ENCODE data around the gene DDX25. TPM values are rescaled to one million over a fixed set of nuclear protein-coding genes. Genes with fewer than 3 reads are reported as not detected.

DDX25 gene
- total RNA-seq, 2 experiments from 2014 or later: not detected

- H3K4me1 ChIP-seq (ENCODE audit: insufficient read depth, low read length): peaks cover 3% of the 10 kb centered on the region
- peaks cover 6% of the 10 kb centered on the region for H3K4me1 Mint-ChIP-seq (ENCODE audit: low read depth)
- H3K27me3 ChIP-seq (ENCODE audit: control insufficient read depth in 1 of 2, insufficient read depth in 2 of 2, low read length in 2 of 2): no peaks in the 10 kb centered on the region
- DNase-seq (no peak), ATAC-seq (ENCODE audit: poor library complexity) (no peak)
- intact Hi-C loops (cut with DNase I, micrococcal nuclease): no loop called here
- POLR2A ChIA-PET: no interaction called here
- H3K4me3 ChIP-seq (ENCODE audit: low read length): no peak overlapping the region
- H3K4me3 Mint-ChIP-seq: no peak overlapping the region
- peaks cover 17% of the 10 kb centered on the region for H3K36me3 Mint-ChIP-seq (ENCODE audit: low read depth)
- no peak overlapping the region for H3K27ac ChIP-seq (ENCODE audit: low read depth in 1 of 2, low read length in 2 of 2)
- no peaks in the 10 kb centered on the region for H3K36me3 ChIP-seq (ENCODE audit: insufficient read depth, low read length)
- H3K27ac Mint-ChIP-seq: no peak overlapping the region
- peaks cover 0 to 4% of the 10 kb centered on the region in 2 experiments for H3K9me3 ChIP-seq (ENCODE audit: control insufficient read depth in 1 of 2, insufficient read depth in 1 of 2, low read length in 2 of 2)
- peaks cover 5% of the 10 kb centered on the region for H3K9me3 Mint-ChIP-seq
- TF ChIP-seq CTCF (IDR thresholded peaks at IDR 0.05): no peak
- CTCF ChIA-PET: interaction anchor here (0.5 kb wide), 1 partner anchor 13 kb away, joined by 3 read pairs; no protein-coding TSS in a partner anchor
- H3K27me3 Mint-ChIP-seq: no peaks in the 10 kb centered on the region
These were observed 55.2 kb downstream of the DDX25 start for GRCh38 chr11:125959511-125959910.

GRCh38 chr11:125959931-125960330, 55.6 kb downstream of the DDX25 start:
- Histone ChIP-seq H3K27ac (ENCODE audit: low read depth in 1 of 2, low read length in 2 of 2) (no peak overlapping the region), H3K9me3 (ENCODE audit: control insufficient read depth in 1 of 2, insufficient read depth in 1 of 2, low read length in 2 of 2) (peaks cover 0 to 4% of the 10 kb centered on the region in 2 experiments), H3K27me3 (ENCODE audit: control insufficient read depth in 1 of 2, insufficient read depth in 2 of 2, low read length in 2 of 2) (no peaks in the 10 kb centered on the region), H3K4me3 (ENCODE audit: low read length) (no peak overlapping the region), H3K4me1 (ENCODE audit: insufficient read depth, low read length) (peaks cover 3% of the 10 kb centered on the region), H3K36me3 (ENCODE audit: insufficient read depth, low read length) (no peaks in the 10 kb centered on the region)
- no peak for TF ChIP-seq CTCF (IDR thresholded peaks at IDR 0.05)
- CTCF ChIA-PET: interaction anchor here (0.5 kb wide), 1 partner anchor 13 kb away, joined by 3 read pairs; no protein-coding TSS in a partner anchor
- H3K9me3 Mint-ChIP-seq: peaks cover 5% of the 10 kb centered on the region
- peaks cover 6% of the 10 kb centered on the region for H3K4me1 Mint-ChIP-seq (ENCODE audit: low read depth)
- no peaks in the 10 kb centered on the region for H3K27me3 Mint-ChIP-seq
- DNase-seq: no peak
- intact Hi-C loops (cut with DNase I, micrococcal nuclease): no loop called here
- no peak overlapping the region for H3K4me3 Mint-ChIP-seq
- no peak overlapping the region for H3K27ac Mint-ChIP-seq
- H3K36me3 Mint-ChIP-seq (ENCODE audit: low read depth): peaks cover 17% of the 10 kb centered on the region
- ATAC-seq (ENCODE audit: poor library complexity): no peak
- POLR2A ChIA-PET: no interaction called here

GRCh38 chr11:125960771-125961170, 56.5 kb downstream of the DDX25 start:
- Mint-ChIP-seq H3K9me3 (peaks cover 5% of the 10 kb centered on the region), H3K4me1 (ENCODE audit: low read depth) (peaks cover 6% of the 10 kb centered on the region), H3K36me3 (ENCODE audit: low read depth) (peaks cover 17% of the 10 kb centered on the region), H3K4me3 (no peak overlapping the region), H3K27me3 (no peaks in the 10 kb centered on the region), H3K27ac (no peak overlapping the region)
- intact Hi-C loops (cut with DNase I, micrococcal nuclease): no loop called here
- Histone ChIP-seq H3K4me3 (ENCODE audit: low read length) (no peak overlapping the region), H3K4me1 (ENCODE audit: insufficient read depth, low read length) (peaks cover 3% of the 10 kb centered on the region), H3K27me3 (ENCODE audit: control insufficient read depth in 1 of 2, insufficient read depth in 2 of 2, low read length in 2 of 2) (no peaks in the 10 kb centered on the region), H3K27ac (ENCODE audit: low read depth in 1 of 2, low read length in 2 of 2) (no peak overlapping the region), H3K9me3 (ENCODE audit: control insufficient read depth in 1 of 2, insufficient read depth in 1 of 2, low read length in 2 of 2) (peaks cover 0 to 4% of the 10 kb centered on the region in 2 experiments), H3K36me3 (ENCODE audit: insufficient read depth, low read length) (no peaks in the 10 kb centered on the region)
- ChIA-PET POLR2A (no interaction called here), CTCF (no interaction called here)
- ATAC-seq (ENCODE audit: poor library complexity) (no peak), DNase-seq (no peak)
- TF ChIP-seq CTCF (IDR thresholded peaks at IDR 0.05): no peak

Data from CD4-positive, alpha-beta T cell (primary cell).